Measurements from ENCODE around the gene EPDR1. TPM values are rescaled to one million over a fixed set of nuclear protein-coding genes. Genes with fewer than 3 reads are reported as not detected.
A peak's percentile ranks its signal among the peaks of the same experiment; 100 is the strongest.

The EPDR1 gene
- total RNA-seq, 4 donors from 2014 or later, result 2.2 to 4.9 (median 4.2) TPM

DNA sequence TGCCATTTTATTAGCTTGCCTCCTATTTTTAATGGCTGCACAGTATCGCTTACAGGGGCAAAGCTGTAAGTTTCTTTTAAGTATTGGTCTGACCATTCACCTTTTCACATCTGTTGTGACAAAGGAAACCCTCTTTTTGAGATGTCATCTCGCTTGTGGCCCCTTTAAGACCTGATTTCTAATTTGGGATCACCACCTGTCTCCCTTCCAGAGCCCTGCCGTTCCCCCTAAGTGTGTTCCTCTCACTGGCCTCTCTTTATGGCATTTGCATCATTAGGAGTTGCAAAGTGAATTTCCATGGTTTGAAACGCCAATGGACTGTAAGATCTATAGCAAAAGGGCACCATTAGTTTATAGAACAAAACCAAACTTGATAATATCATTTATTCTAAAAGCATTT is 1.4 kb downstream of the EPDR1 start:
- peak overlapping the region; percentile 65 for H3K4me3 ChIP-seq
- WGBS, result 64% methylated on average over 4 of the region's 4 CpGs
- no peaks in the 10 kb centered on the region for H3K9me3 ChIP-seq
- peaks cover 13% of the 10 kb centered on the region for H3K4me1 ChIP-seq
- DNase-seq (ENCODE audit: low spot score in 2 of 2), result no peak
- no peaks in the 10 kb centered on the region for H3K36me3 ChIP-seq
- H3K27me3 ChIP-seq, result peaks cover 15% of the 10 kb centered on the region
- TF ChIP-seq POLR2A (IDR thresholded peaks at IDR 0.05), result no peak
- no peak for TF ChIP-seq EP300 (IDR thresholded peaks at IDR 0.05)
- no peak for TF ChIP-seq POLR2AphosphoS5 (IDR thresholded peaks at IDR 0.05)
- TF ChIP-seq, protein P1, sequence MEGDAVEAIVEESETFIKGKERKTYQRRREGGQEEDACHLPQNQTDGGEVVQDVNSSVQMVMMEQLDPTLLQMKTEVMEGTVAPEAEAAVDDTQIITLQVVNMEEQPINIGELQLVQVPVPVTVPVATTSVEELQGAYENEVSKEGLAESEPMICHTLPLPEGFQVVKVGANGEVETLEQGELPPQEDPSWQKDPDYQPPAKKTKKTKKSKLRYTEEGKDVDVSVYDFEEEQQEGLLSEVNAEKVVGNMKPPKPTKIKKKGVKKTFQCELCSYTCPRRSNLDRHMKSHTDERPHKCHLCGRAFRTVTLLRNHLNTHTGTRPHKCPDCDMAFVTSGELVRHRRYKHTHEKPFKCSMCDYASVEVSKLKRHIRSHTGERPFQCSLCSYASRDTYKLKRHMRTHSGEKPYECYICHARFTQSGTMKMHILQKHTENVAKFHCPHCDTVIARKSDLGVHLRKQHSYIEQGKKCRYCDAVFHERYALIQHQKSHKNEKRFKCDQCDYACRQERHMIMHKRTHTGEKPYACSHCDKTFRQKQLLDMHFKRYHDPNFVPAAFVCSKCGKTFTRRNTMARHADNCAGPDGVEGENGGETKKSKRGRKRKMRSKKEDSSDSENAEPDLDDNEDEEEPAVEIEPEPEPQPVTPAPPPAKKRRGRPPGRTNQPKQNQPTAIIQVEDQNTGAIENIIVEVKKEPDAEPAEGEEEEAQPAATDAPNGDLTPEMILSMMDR (IDR thresholded peaks at IDR 0.05), result no peak
- no peak overlapping the region for H3K27ac ChIP-seq

DNA sequence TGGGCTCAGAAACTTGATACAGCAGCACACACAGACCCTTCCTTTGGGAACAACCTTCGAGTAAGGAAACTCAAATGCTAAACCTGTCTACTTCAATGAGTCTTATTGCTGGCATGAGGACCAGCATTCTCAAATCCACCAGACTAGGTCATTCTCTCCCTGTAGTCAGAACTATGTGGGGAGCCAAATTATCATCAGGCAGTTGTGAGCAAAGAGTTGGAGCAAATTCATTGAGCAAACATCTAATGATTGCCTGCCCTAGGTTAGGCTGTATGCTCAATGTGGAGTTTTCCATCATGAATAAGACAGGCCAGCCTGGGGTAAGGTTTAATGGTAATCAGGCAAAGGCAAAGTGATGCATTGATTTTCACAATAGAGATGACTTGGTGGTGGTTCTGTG is 3.6 kb downstream of the EPDR1 start:
- Histone ChIP-seq H3K4me1 (peaks cover 12% of the 10 kb centered on the region), H3K36me3 (no peaks in the 10 kb centered on the region), H3K27ac (no peak overlapping the region), H3K9me3 (no peaks in the 10 kb centered on the region), H3K27me3 (peaks cover 11% of the 10 kb centered on the region), H3K4me3 (no peak overlapping the region)
- TF ChIP-seq, protein P1 (IDR thresholded peaks at IDR 0.05), result no peak
- no peak for TF ChIP-seq POLR2AphosphoS5 (IDR thresholded peaks at IDR 0.05)
- TF ChIP-seq EP300 (IDR thresholded peaks at IDR 0.05), result no peak
- TF ChIP-seq POLR2A (IDR thresholded peaks at IDR 0.05), result no peak
- 88% methylated on average over 1 of the region's 1 CpG for WGBS
- DNase-seq (ENCODE audit: low spot score in 2 of 2), result no peak

DNA sequence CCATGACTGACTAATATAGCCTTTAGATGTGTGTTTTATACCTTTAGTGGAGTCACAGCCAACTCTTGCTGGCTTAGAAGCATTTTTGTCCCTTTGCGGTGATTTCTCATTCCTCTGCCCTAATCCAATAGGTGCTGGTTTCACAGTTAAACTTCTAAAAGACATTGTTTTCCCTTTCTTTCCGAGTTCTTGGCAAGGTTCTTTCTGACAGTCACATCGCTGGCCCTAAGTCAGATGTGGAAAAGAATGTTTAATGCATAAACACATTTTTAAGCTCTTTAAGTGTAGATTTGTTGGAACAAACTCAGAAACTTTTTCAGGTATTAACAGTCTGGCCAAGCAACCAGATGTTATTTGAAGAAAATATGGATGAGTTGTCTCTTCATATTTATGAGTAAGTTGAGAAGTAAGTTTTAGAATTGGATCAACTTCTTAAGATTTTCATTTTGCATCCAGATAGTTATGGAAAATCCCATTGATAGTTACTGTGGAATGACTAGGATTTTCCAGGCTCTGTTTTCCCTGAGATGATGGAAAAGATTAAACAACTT is 4.1 kb downstream of the EPDR1 start:
- H3K9me3 ChIP-seq, result no peaks in the 10 kb centered on the region
- no peak for TF ChIP-seq EP300 (IDR thresholded peaks at IDR 0.05)
- TF ChIP-seq, protein P1 (IDR thresholded peaks at IDR 0.05), result no peak
- TF ChIP-seq POLR2AphosphoS5 (IDR thresholded peaks at IDR 0.05), result no peak
- TF ChIP-seq POLR2A (IDR thresholded peaks at IDR 0.05), result no peak
- 64% methylated on average over 3 of the region's 3 CpGs for WGBS
- no peak for DNase-seq (ENCODE audit: low spot score in 2 of 2)
- peaks cover 11% of the 10 kb centered on the region for H3K27me3 ChIP-seq
- no peaks in the 10 kb centered on the region for H3K36me3 ChIP-seq
- H3K4me3 ChIP-seq, result no peak overlapping the region
- H3K27ac ChIP-seq, result no peak overlapping the region
- peaks cover 12% of the 10 kb centered on the region for H3K4me1 ChIP-seq

DNA sequence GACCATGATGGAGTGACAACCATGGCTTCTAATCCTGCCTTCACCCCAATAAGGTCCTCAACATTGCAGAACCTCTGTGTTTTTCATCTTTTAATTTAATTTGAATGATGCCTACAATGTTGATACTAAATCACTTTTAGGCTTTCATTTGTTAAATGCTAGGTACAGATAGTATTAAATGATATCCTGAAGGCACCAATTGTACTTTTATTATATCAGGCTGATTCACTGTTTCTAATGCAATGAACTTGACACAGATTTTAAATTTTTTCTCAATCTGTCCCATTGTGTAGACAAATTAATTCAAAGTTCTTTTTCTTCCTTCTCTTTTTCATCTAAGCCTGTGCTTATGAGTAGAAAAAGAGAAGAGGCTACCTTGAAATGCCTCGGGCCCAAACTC is 5.2 kb downstream of the EPDR1 start:
- Histone ChIP-seq H3K4me1 (peaks cover 8% of the 10 kb centered on the region), H3K9me3 (no peaks in the 10 kb centered on the region), H3K27ac (no peak overlapping the region), H3K36me3 (no peaks in the 10 kb centered on the region), H3K4me3 (no peak overlapping the region), H3K27me3 (peaks cover 7% of the 10 kb centered on the region)
- DNase-seq (ENCODE audit: low spot score in 2 of 2), result no peak
- TF ChIP-seq POLR2AphosphoS5 (IDR thresholded peaks at IDR 0.05), result no peak
- TF ChIP-seq EP300 (IDR thresholded peaks at IDR 0.05), result no peak
- no peak for TF ChIP-seq POLR2A (IDR thresholded peaks at IDR 0.05)
- TF ChIP-seq, protein P1 (IDR thresholded peaks at IDR 0.05), result no peak
- 89% methylated on average over 1 of the region's 1 CpG for WGBS

DNA sequence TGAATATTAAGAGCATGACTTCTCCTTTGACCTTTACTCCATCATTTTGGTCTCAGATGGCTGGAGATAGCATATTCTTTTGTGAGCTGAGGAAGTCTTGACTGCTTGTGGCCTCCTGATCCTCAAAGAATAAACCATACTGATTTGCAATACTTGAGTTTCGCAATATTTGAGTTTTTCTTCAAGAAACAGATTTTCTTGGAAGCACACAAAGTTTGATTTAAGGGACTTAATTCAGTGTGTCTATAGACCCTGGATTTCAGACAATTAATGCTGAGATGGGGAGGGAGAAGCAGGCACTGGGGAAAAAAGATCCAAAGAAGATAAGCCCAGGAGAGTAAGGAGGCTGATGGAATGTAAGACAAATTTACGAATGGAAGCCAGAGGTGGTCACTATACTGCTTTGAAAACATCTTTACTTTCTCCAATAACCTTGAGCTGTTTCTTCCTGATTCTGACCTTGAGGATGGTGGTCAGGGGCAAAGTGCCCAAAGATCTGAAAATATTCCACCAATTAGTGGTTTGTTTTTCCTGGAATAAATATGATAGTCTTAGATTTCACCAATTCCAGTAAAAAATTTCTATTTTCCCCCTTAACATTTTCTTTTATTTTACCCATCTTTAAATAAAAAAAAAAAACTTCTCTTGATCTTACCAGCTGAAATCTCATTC is 7.5 kb downstream of the EPDR1 start:
- DNase-seq (ENCODE audit: low spot score in 2 of 2), result no peak
- H3K27me3 ChIP-seq, result no peaks in the 10 kb centered on the region
- no peaks in the 10 kb centered on the region for H3K9me3 ChIP-seq
- H3K4me1 ChIP-seq, result no peaks in the 10 kb centered on the region
- WGBS, result 88% methylated on average over 2 of the region's 2 CpGs
- no peak overlapping the region for H3K4me3 ChIP-seq
- H3K36me3 ChIP-seq, result no peaks in the 10 kb centered on the region
- no peak overlapping the region for H3K27ac ChIP-seq
- no peak for TF ChIP-seq POLR2AphosphoS5 (IDR thresholded peaks at IDR 0.05)
- no peak for TF ChIP-seq POLR2A (IDR thresholded peaks at IDR 0.05)
- no peak for TF ChIP-seq EP300 (IDR thresholded peaks at IDR 0.05)
- TF ChIP-seq, protein P1 (IDR thresholded peaks at IDR 0.05), result no peak
